GM20000 (cell line): ENCODE data around the gene GSG1.
"Not testable (repeated sequence)": the region's sequence is repeated elsewhere in the genome, so short reads cannot be mapped to it uniquely, and the experiment has no call there.

Experiments
- DNase-seq: peaks from one replicate; pipeline ENCODE4 v3.0.0; 2012; ENCODE audit warnings: low spot score
- CTCF ChIP-seq: IDR thresholded peaks from 2 replicates; pipeline ENCODE4 v1.5.1; 2012; ENCODE audit warnings: mild to moderate bottlenecking, control low read depth; ENCODE audit errors: extremely low read depth, missing control alignments

The GSG1 gene

GRCh38 chr12:13069380-13069779 lies 34.1 kb downstream of the GSG1 start:
- DNase-seq: no peak
- TF ChIP-seq CTCF: no peak

GRCh38 chr12:13067322-13067721 lies 36.1 kb downstream of the GSG1 start:
- TF ChIP-seq CTCF: no peak
- DNase-seq: no peak

- TF ChIP-seq CTCF: no peak
- DNase-seq: no peak
Observed at GRCh38 chr12:13066459-13066858, 37.0 kb downstream of the GSG1 start.

GRCh38 chr12:13066014-13066413 lies 37.5 kb downstream of the GSG1 start:
- DNase-seq: no peak
- TF ChIP-seq CTCF: no peak

GRCh38 chr12:13062669-13063068 lies 40.8 kb downstream of the GSG1 start:
- no peak for DNase-seq
- TF ChIP-seq CTCF: no peak

- no peak for DNase-seq
- TF ChIP-seq CTCF: no peak
Observed at GRCh38 chr12:13061377-13061776, 42.1 kb downstream of the GSG1 start.

- no peak for TF ChIP-seq CTCF
- DNase-seq: no peak
Observed at GRCh38 chr12:13060581-13060980, 42.9 kb downstream of the GSG1 start.

GRCh38 chr12:13053617-13054016 lies 49.9 kb downstream of the GSG1 start:
- not testable (repeated sequence) for DNase-seq
